Activated CD8-positive, alpha-beta memory T cell treated with anti-CD3 and anti-CD28 coated beads, Interleukin-2, amount 10 ng/mL, durations not matched to agents 7 days and 5 days (primary cell): ENCODE data around the gene FUOM. TPM values are rescaled to one million over a fixed set of nuclear protein-coding genes. Genes with fewer than 3 reads are reported as not detected.

ENCODE experiments used
- ATAC-seq: fragments of 150-1000 bp; cut with Tn5 transposase; one replicate; pipeline ENCODE4 v1.10.0; 2021; ENCODE audit warnings: moderate library complexity
- CTCF ChIA-PET: fragments of 350-600 bp; sonication (Branson Sonifier 250); formaldehyde crosslinking; loops from one replicate; lab custom pipeline; 2021; ENCODE audit warnings: antibody characterized with exemption; lab: Charles Lee
- DNase-seq: peaks from one replicate; pipeline ENCODE4 v3.0.0-alpha.2; 2020
- H3K27ac Mint-ChIP-seq: one replicate; pipeline ENCODE4 v1.8.0; 2021; ENCODE audit warnings: mild to moderate bottlenecking, mixed read lengths
- H3K27me3 Mint-ChIP-seq: one replicate; pipeline ENCODE4 v1.8.0; 2021; ENCODE audit warnings: mixed read lengths
- H3K36me3 Mint-ChIP-seq: one replicate; pipeline ENCODE4 v1.8.0; 2021; ENCODE audit warnings: mild to moderate bottlenecking, mixed read lengths
- H3K4me1 Mint-ChIP-seq: one replicate; pipeline ENCODE4 v1.8.0; 2021; ENCODE audit warnings: mixed read lengths
- H3K4me3 Mint-ChIP-seq: one replicate; pipeline ENCODE4 v1.8.0; 2021; ENCODE audit warnings: mild to moderate bottlenecking, moderate library complexity, mixed read lengths
- H3K9me3 Mint-ChIP-seq: one replicate; pipeline ENCODE4 v1.8.0; 2022; ENCODE audit warnings: low read depth, mixed read lengths
- total RNA-seq, 2 experiments: library from RNA; stranded (reverse); gene quantifications; one replicate each; pipeline ENCODE4 v1.2.3, GENCODE V29; 2021

Gene FUOM, protein sequence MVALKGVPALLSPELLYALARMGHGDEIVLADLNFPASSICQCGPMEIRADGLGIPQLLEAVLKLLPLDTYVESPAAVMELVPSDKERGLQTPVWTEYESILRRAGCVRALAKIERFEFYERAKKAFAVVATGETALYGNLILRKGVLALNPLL
- 10 to 100 TPM in 1 of 2 experiments, 1 to 10 TPM in 1; 9.1 to 13.1 TPM for total RNA-seq

- peaks cover 13% of the 10 kb centered on the region for H3K4me1 Mint-ChIP-seq
- ATAC-seq (peak; percentile 91), DNase-seq (peak; percentile 75)
- CTCF ChIA-PET = interaction anchor here (0.7 to 1.5 kb wide), 5 partner anchors 9 to 82 kb away, joined by 3 to 7 read pairs (median 3); no protein-coding TSS in a partner anchor
- H3K9me3 Mint-ChIP-seq = no peaks in the 10 kb centered on the region
- peaks cover 2% of the 10 kb centered on the region for H3K36me3 Mint-ChIP-seq
- peak within 1 kb of the TSS; percentile 62 for H3K4me3 Mint-ChIP-seq
- no peak within 1 kb of the TSS for H3K27ac Mint-ChIP-seq
- H3K27me3 Mint-ChIP-seq = no peaks in the 10 kb centered on the region
These were observed at the start of gene FUOM for GRCh38 chr10:133357285-133358161. FUOM (minus strand) TSS chr10:133358019; CDS start chr10:133358007, 12 bp downstream.

GRCh38 chr10:133405844-133406527 is 48.2 kb upstream of the FUOM start:
- ATAC-seq (no peak), DNase-seq (no peak)
- CTCF ChIA-PET = interaction anchor here (1.8 to 2.7 kb wide), 3 partner anchors 32 to 76 kb away, joined by 4 to 7 read pairs (median 6); no protein-coding TSS in a partner anchor
- Mint-ChIP-seq H3K27me3 (no peaks in the 10 kb centered on the region), H3K4me3 (peak overlapping the region; percentile 11), H3K27ac (peak overlapping the region; percentile 18), H3K4me1 (peaks cover 34% of the 10 kb centered on the region), H3K9me3 (peaks cover 22% of the 10 kb centered on the region), H3K36me3 (peaks cover 75% of the 10 kb centered on the region)

DNA sequence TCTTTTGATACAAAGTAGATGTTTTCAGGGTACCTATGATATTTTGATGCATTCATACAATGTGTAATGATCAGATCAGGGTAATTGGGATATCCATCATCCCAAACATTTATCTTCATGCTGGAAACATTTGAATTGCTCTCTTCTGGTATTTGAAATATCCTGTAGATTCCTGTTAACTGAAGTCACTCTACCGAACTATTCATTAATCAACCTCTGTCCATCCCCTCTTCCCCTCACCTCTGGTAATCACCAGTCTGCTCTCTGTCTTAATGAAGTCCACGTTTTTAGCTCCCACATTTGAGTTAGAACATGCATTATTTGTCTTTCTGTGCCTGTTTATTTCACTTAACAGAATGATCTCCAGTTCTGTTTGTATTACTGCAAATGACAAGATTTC is 47.5 kb upstream of the FUOM start:
- H3K4me1 Mint-ChIP-seq = peaks cover 40% of the 10 kb centered on the region
- H3K9me3 Mint-ChIP-seq = peaks cover 16% of the 10 kb centered on the region
- CTCF ChIA-PET = interaction anchor here (1.8 to 2.7 kb wide), 3 partner anchors 33 to 76 kb away, joined by 4 to 7 read pairs (median 6); no protein-coding TSS in a partner anchor
- no peak overlapping the region for H3K27ac Mint-ChIP-seq
- no peak for ATAC-seq
- no peak for DNase-seq
- peaks cover 72% of the 10 kb centered on the region for H3K36me3 Mint-ChIP-seq
- no peaks in the 10 kb centered on the region for H3K27me3 Mint-ChIP-seq
- H3K4me3 Mint-ChIP-seq = no peak overlapping the region

DNA sequence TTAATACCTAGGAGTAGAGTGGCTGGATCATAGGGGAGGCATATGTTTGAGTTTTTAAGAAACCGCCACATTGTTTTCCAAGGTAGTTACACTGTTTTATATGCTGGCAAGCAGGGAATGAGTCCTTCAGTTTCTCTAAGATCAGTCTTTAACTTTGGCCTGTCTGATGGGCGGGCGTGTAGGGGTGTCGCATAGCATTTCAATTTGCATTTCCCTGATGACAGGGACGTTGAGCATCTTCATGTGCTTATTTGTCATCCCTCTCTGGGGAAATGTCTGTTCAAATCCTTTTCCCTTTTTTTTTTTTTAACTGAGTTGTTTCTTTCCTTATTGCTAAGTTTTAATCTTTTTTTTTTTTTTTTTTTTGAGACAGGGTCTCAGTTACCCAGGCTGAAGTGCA is 46.0 kb upstream of the FUOM start:
- no peak overlapping the region for H3K4me3 Mint-ChIP-seq
- CTCF ChIA-PET = no interaction called here
- DNase-seq = no peak
- H3K4me1 Mint-ChIP-seq = peaks cover 48% of the 10 kb centered on the region
- H3K27ac Mint-ChIP-seq = no peak overlapping the region
- no peak for ATAC-seq
- peaks cover 66% of the 10 kb centered on the region for H3K36me3 Mint-ChIP-seq
- H3K9me3 Mint-ChIP-seq = peaks cover 5% of the 10 kb centered on the region
- no peaks in the 10 kb centered on the region for H3K27me3 Mint-ChIP-seq

DNA sequence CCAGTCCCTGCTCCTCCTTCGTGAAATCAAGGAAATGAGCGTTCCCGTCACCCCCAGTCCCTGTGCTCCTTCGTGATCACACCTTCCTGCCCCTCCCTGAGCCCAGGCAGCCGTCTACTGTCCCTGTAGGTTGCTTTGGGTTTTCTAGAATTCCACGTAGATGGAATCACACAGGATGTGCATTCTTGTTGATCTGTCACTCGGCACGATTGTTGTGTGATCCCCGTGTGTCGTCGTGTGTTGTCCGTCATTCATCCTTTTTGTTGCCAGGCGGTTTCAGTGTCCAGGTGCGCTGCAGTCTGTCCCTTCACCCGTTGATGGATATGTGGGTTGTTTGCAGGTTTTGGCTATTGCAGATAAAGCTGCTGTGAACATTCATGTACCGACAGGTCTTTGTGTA is 45.5 kb upstream of the FUOM start:
- no peak for ATAC-seq
- no peak overlapping the region for H3K27ac Mint-ChIP-seq
- DNase-seq = no peak
- peaks cover under 1% of the 10 kb centered on the region for H3K9me3 Mint-ChIP-seq
- H3K4me3 Mint-ChIP-seq = no peak overlapping the region
- no peaks in the 10 kb centered on the region for H3K27me3 Mint-ChIP-seq
- H3K4me1 Mint-ChIP-seq = peaks cover 47% of the 10 kb centered on the region
- H3K36me3 Mint-ChIP-seq = peaks cover 65% of the 10 kb centered on the region
- CTCF ChIA-PET = no interaction called here

DNA sequence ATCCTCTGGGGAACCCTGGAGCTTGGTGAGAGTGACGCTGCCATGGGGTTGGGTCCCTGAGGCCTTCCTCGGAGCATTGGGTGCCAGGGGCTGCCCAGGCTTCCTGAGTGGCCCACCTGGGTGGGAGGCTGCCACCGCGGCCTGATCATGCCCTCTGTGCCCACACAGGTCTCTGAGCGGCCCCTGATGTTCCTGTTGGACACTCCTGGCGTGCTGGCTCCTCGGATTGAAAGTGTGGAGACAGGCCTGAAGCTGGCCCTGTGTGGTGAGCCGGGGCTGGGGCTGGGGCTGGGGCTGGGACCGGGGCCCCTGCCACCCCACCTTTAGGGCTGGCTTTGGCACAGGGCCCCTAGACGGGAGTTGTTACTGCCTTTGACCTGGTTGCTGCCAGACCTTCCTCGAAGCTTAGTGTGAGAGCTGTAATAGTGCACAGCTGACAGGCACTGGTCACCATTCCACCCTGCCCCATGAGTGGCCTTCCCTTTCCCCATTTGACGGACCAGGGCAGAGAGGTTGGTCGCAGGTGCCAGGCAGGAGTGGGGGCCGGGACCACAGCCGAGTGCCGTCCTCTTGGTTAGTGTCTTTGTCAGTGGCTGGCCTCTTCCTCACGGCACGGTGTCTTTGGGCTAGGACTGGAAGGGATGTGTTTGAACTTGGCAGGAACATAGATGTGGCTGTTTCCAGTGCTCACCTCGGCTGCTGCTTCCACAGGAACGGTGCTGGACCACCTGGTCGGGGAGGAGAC is 44.3 kb upstream of the FUOM start:
- no peaks in the 10 kb centered on the region for H3K27me3 Mint-ChIP-seq
- no peak overlapping the region for H3K4me3 Mint-ChIP-seq
- DNase-seq (no peak), ATAC-seq (no peak)
- H3K27ac Mint-ChIP-seq = peak overlapping the region; percentile 86
- H3K9me3 Mint-ChIP-seq = no peaks in the 10 kb centered on the region
- CTCF ChIA-PET = interaction anchor here (2.2 kb wide), 1 partner anchor 73 kb away, joined by 12 read pairs; no protein-coding TSS in a partner anchor
- peaks cover 48% of the 10 kb centered on the region for H3K4me1 Mint-ChIP-seq
- peaks cover 62% of the 10 kb centered on the region for H3K36me3 Mint-ChIP-seq

GRCh38 chr10:133401500-133401899 is 43.7 kb upstream of the FUOM start:
- CTCF ChIA-PET = interaction anchor here (0.8 to 2.2 kb wide), 3 partner anchors 9 to 72 kb away, joined by 3 to 12 read pairs (median 4); no protein-coding TSS in a partner anchor
- Mint-ChIP-seq H3K36me3 (peaks cover 64% of the 10 kb centered on the region), H3K4me1 (peaks cover 46% of the 10 kb centered on the region), H3K9me3 (no peaks in the 10 kb centered on the region), H3K27ac (peak overlapping the region; percentile 86), H3K27me3 (no peaks in the 10 kb centered on the region), H3K4me3 (peak overlapping the region; percentile 52)
- no peak for ATAC-seq
- no peak for DNase-seq

- Mint-ChIP-seq H3K27ac (peak overlapping the region; percentile 86), H3K9me3 (no peaks in the 10 kb centered on the region), H3K4me3 (peak overlapping the region; percentile 52), H3K27me3 (no peaks in the 10 kb centered on the region), H3K4me1 (peaks cover 45% of the 10 kb centered on the region), H3K36me3 (peaks cover 59% of the 10 kb centered on the region)
- DNase-seq (no peak), ATAC-seq (peak; percentile 89)
- CTCF ChIA-PET = interaction anchor here (0.6 to 2.2 kb wide), 4 partner anchors 10 to 123 kb away, joined by 3 to 12 read pairs (median 4); no protein-coding TSS in a partner anchor
These were observed 43.0 kb upstream of the FUOM start for GRCh38 chr10:133400624-133401424.

- DNase-seq = no peak
- H3K27me3 Mint-ChIP-seq = no peaks in the 10 kb centered on the region
- CTCF ChIA-PET = interaction anchor here (0.6 to 0.8 kb wide), 2 partner anchors 17 to 70 kb away, joined by 3 read pairs; no protein-coding TSS in a partner anchor
- peaks cover 49% of the 10 kb centered on the region for H3K36me3 Mint-ChIP-seq
- H3K4me3 Mint-ChIP-seq = no peak overlapping the region
- H3K9me3 Mint-ChIP-seq = no peaks in the 10 kb centered on the region
- no peak for ATAC-seq
- H3K27ac Mint-ChIP-seq = no peak overlapping the region
- H3K4me1 Mint-ChIP-seq = peaks cover 49% of the 10 kb centered on the region
These were observed 41.3 kb upstream of the FUOM start for GRCh38 chr10:133399123-133399601.

DNA sequence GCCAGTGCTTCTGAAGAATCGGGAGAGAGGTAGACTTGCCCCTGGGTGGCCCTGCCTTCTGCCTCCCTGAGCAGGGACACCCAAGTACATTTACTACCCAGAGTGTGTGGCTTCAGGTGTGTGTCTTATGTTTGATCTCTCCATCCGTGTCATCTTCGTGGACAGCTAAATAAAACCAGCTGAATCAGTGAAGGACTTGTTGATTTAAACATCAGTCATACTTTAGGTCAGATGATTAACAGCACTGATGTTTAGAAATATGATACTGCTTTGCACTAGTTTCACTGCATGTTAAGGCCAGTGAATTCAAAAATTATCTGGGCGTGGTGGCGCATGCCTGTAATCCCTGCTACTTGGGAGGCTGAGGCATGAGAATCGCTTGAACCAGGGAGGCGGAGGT is 40.1 kb upstream of the FUOM start:
- no peak for DNase-seq
- no peaks in the 10 kb centered on the region for H3K9me3 Mint-ChIP-seq
- H3K4me1 Mint-ChIP-seq = peaks cover 49% of the 10 kb centered on the region
- CTCF ChIA-PET = no interaction called here
- H3K27me3 Mint-ChIP-seq = no peaks in the 10 kb centered on the region
- H3K27ac Mint-ChIP-seq = no peak overlapping the region
- H3K4me3 Mint-ChIP-seq = no peak overlapping the region
- H3K36me3 Mint-ChIP-seq = peaks cover 42% of the 10 kb centered on the region
- no peak for ATAC-seq

- CTCF ChIA-PET = no interaction called here
- Mint-ChIP-seq H3K4me3 (peak overlapping the region; percentile 86), H3K27me3 (no peaks in the 10 kb centered on the region), H3K4me1 (peaks cover 53% of the 10 kb centered on the region), H3K36me3 (peaks cover 33% of the 10 kb centered on the region), H3K27ac (no peak overlapping the region), H3K9me3 (no peaks in the 10 kb centered on the region)
- DNase-seq = no peak
- no peak for ATAC-seq
These were observed 38.3 kb upstream of the FUOM start for GRCh38 chr10:133396035-133396624.
